Activated CD4-positive, alpha-beta memory T cell treated with anti-CD3 and anti-CD28 coated beads, Interleukin-2, amount 10 ng/mL, durations not matched to agents 7 days and 5 days (primary cell): ENCODE data around the gene CORO2A. TPM values are rescaled to one million over a fixed set of nuclear protein-coding genes. Genes with fewer than 3 reads are reported as not detected.

ENCODE experiments used
- CTCF ChIA-PET: fragments of 350-600 bp; sonication (Branson Sonifier 250); formaldehyde crosslinking; loops from one replicate; lab custom pipeline; 2021; ENCODE audit warnings: antibody characterized with exemption, inconsistent platforms; lab: Charles Lee
- POLR2A ChIA-PET: fragments of 350-600 bp; sonication (Branson Sonifier 250); formaldehyde crosslinking; loops from one replicate; lab custom pipeline; 2021; ENCODE audit warnings: antibody characterized with exemption; lab: Charles Lee
- DNase-seq: peaks from one replicate; pipeline ENCODE4 v3.0.0-alpha.2; 2020
- H3K27ac Mint-ChIP-seq: one replicate; pipeline ENCODE4 v1.8.0; 2021; ENCODE audit warnings: mild to moderate bottlenecking, mixed read lengths
- H3K27me3 Mint-ChIP-seq: one replicate; pipeline ENCODE4 v1.8.0; 2021; ENCODE audit warnings: mixed read lengths
- H3K36me3 Mint-ChIP-seq: one replicate; pipeline ENCODE4 v1.8.0; 2021; ENCODE audit warnings: low read depth, mixed read lengths
- H3K4me1 Mint-ChIP-seq: one replicate; pipeline ENCODE4 v1.8.0; 2021; ENCODE audit warnings: mixed read lengths
- H3K4me3 Mint-ChIP-seq: one replicate; pipeline ENCODE4 v1.8.0; 2021; ENCODE audit warnings: mild to moderate bottlenecking, mixed read lengths
- H3K9me3 Mint-ChIP-seq: one replicate; pipeline ENCODE4 v1.8.0; 2021; ENCODE audit warnings: mixed read lengths
- total RNA-seq, 2 experiments: library from RNA; stranded (reverse); gene quantifications; one replicate each; pipeline ENCODE4 v1.2.3, GENCODE V29; 2021

The CORO2A gene
- total RNA-seq, result 1 to 10 TPM; 7.8 to 8.2 TPM

- Mint-ChIP-seq H3K27ac (peak within 1 kb of the TSS; percentile 18), H3K4me1 (peaks cover 11% of the 10 kb centered on the region), H3K4me3 (peak within 1 kb of the TSS; percentile 80), H3K27me3 (no peaks in the 10 kb centered on the region), H3K36me3 (no peaks in the 10 kb centered on the region), H3K9me3 (no peaks in the 10 kb centered on the region)
- peak; percentile 71 for DNase-seq
- CTCF ChIA-PET, result interaction anchor here (0.7 to 2.4 kb wide), 12 partner anchors 9 to 119 kb away, joined by 3 to 12 read pairs (median 4); partner anchors contain the start of gene TBC1D2
- POLR2A ChIA-PET, result interaction anchor here (0.6 to 4.1 kb wide), 13 partner anchors 11 to 210 kb away, joined by 3 to 41 read pairs (median 4); partner anchors contain the start of genes ANP32B, NANS, TBC1D2 and TRIM14
Measured at GRCh38 chr9:98192503-98193335, at the start of gene CORO2A. CORO2A (minus strand) TSS chr9:98192637; CDS start chr9:98157660, 34,977 bp downstream.

DNA sequence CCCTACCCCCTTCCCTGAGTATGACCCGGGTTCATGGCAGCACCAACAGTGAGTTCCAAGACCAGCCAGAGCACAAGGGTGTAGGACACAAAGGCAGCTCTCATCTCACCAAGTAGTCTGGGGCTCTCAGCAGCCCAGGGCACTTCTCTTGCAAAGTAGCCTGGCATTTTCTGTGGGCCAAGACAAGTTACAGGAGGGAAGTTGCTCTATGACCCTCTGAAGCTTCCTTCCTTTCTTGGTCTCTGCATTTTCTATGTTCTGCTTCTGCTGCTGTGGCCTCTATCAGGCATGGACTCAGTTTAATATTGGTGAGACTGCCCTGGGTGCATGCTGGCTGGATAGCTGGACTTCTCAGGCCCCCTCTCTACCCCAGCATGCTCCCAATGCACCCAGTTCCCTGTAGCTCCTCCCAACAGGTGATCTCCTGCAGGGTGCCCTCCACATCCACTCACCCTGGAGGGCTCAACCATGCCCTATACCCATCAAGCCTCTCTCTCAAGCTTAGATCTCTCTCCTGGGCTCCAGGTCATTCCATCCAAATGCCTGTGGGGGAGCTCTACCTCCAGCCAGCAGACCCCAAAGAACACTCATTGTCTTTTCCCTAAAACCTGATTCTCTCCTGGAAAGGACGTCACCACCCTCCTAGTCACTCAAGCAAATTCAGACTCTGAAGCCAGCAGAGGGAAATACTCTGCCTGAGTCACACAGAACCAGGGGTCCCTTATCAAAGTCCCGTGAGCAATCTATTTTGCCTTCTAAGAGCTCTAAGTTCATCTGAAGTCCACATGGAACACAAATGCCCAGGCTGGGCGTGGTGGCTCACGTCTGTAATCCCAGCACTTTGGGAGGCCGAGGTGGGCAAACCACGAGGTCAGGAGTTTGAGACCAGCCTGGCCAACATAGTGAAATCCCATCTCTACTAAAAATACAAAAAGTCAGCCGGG, 49.2 kb upstream of the CORO2A start:
- no peak overlapping the region for H3K4me3 Mint-ChIP-seq
- ChIA-PET POLR2A (interaction anchor here (2.3 kb wide), 1 partner anchor 14 kb away, joined by 12 read pairs; the partner anchor contains the start of gene TBC1D2), CTCF (interaction anchor here (0.7 kb wide), 1 partner anchor 23 kb away, joined by 3 read pairs; no protein-coding TSS in a partner anchor)
- peaks cover 9% of the 10 kb centered on the region for H3K36me3 Mint-ChIP-seq
- no peaks in the 10 kb centered on the region for H3K27me3 Mint-ChIP-seq
- H3K9me3 Mint-ChIP-seq, result no peaks in the 10 kb centered on the region
- H3K27ac Mint-ChIP-seq, result no peak overlapping the region
- H3K4me1 Mint-ChIP-seq, result peaks cover 8% of the 10 kb centered on the region
- DNase-seq, result no peak

DNA sequence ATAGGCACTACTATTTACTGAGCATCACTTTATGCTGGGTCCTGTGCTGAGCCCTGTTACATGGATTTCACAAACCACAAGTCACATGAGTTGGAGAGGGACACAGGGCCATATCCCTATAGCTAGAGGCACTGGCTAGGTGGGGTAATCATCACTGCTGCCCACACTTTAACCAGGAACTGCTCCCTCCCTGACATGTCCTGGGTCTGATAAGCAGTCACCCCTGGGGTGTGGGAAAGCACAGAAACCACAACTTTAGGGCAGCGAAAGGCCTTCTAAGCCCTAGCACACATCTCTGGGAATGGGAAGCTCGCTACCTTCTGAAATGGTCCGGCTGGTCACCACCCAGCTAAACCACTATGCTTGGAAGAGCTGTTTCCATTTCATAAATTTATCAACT, 48.0 kb upstream of the CORO2A start:
- H3K4me1 Mint-ChIP-seq, result no peaks in the 10 kb centered on the region
- DNase-seq, result no peak
- CTCF ChIA-PET, result interaction anchor here (0.7 kb wide), 1 partner anchor 24 kb away, joined by 3 read pairs; no protein-coding TSS in a partner anchor
- H3K27ac Mint-ChIP-seq, result no peak overlapping the region
- no peaks in the 10 kb centered on the region for H3K9me3 Mint-ChIP-seq
- H3K4me3 Mint-ChIP-seq, result no peak overlapping the region
- peaks cover 9% of the 10 kb centered on the region for H3K36me3 Mint-ChIP-seq
- POLR2A ChIA-PET, result interaction anchor here (2.3 kb wide), 1 partner anchor 15 kb away, joined by 12 read pairs; the partner anchor contains the start of gene TBC1D2
- H3K27me3 Mint-ChIP-seq, result no peaks in the 10 kb centered on the region

DNA sequence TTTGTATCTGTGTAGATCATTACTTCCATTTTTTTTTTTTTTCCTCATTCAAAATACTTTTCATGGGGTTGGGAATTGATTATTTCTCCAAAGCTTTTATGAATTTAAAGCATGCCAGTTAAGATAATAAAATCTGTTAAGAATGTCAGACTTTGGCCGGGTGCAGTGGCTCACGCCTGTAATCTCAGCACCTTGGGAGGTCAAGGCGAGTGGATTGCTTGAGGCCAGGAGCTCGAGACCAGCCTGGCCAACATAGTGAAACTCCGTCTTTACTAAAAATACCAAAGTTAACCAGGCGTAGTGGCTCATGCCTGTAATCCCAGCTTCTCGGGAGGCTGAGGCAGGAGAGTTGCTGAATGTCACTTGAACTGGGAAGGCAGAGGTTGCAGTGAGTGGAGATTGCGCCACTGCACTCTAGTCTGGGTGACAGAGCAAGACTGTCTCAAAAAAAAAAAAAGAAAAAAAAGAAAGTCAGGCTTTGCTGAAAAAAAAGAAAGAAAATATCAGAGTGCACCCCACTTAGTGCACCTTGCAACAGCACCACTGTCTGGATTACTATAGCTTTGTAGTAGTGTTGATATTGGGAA, 44.6 kb upstream of the CORO2A start:
- no peak overlapping the region for H3K27ac Mint-ChIP-seq
- POLR2A ChIA-PET, result interaction anchor here (3.1 kb wide), 1 partner anchor 19 kb away, joined by 8 read pairs; the partner anchor contains the start of gene TBC1D2
- H3K4me1 Mint-ChIP-seq, result peaks cover 2% of the 10 kb centered on the region
- H3K36me3 Mint-ChIP-seq, result peaks cover 12% of the 10 kb centered on the region
- CTCF ChIA-PET, result no interaction called here
- no peak overlapping the region for H3K4me3 Mint-ChIP-seq
- no peaks in the 10 kb centered on the region for H3K27me3 Mint-ChIP-seq
- H3K9me3 Mint-ChIP-seq, result no peaks in the 10 kb centered on the region
- DNase-seq, result no peak

DNA sequence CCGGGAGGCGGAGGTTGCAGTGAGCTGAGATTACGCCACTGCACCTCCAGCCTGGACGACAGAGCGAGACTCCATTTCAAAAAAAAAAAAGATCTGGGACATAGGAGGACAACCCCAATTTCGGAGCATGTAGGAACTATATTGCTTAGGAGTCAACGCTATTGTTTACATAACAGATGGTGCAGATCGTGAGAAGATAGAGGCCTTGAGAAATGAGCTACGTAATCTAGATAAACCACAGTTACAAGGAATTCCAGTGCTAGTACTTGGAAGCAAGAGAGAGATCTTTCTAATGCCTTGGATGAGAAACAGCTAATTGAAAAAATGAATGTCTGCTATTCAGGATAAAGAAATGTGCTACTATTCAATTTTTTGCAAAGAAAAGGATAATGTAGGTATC, 42.7 kb upstream of the CORO2A start:
- Mint-ChIP-seq H3K9me3 (no peaks in the 10 kb centered on the region), H3K4me1 (peaks cover 2% of the 10 kb centered on the region), H3K36me3 (peaks cover 19% of the 10 kb centered on the region), H3K27me3 (no peaks in the 10 kb centered on the region), H3K4me3 (no peak overlapping the region), H3K27ac (no peak overlapping the region)
- POLR2A ChIA-PET, result interaction anchor here (1.3 to 3.1 kb wide), 2 partner anchors 14 to 20 kb away, joined by 3 to 8 read pairs; partner anchors contain the start of gene TBC1D2
- no peak for DNase-seq
- CTCF ChIA-PET, result interaction anchor here (0.8 to 1.8 kb wide), 4 partner anchors 11 to 166 kb away, joined by 3 to 6 read pairs (median 3); no protein-coding TSS in a partner anchor

DNA sequence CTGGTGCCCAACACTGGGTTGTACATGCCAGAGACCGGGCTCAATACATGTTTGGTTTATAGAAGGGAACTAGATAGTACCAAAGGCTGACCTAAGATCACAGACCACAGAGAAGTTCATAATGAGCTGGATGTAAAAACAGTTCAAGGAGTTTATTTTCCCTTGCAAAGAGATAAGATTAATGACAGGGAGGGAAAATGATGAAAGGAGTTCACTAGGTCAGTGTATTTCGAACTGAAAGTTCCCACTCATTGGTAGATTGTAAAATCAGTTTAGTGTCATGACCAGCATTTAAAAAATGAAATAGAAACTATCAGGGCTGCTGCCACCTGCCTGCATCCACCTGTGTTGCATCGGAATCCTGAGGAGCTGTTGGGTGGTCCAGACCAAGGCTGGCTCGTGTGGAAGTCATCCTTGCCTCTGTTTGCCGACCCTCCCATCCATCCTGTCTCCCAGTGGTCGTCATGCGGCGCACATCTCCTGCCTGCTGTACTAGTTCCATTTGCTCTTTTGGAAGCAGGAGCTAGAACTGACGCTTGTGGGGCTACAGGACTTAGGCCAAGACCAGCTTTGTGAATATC, 41.9 kb upstream of the CORO2A start:
- Mint-ChIP-seq H3K27me3 (no peaks in the 10 kb centered on the region), H3K27ac (no peak overlapping the region), H3K4me1 (peaks cover 2% of the 10 kb centered on the region), H3K36me3 (peaks cover 18% of the 10 kb centered on the region), H3K4me3 (no peak overlapping the region), H3K9me3 (no peaks in the 10 kb centered on the region)
- DNase-seq, result no peak
- ChIA-PET CTCF (interaction anchor here (1.0 to 1.8 kb wide), 4 partner anchors 11 to 166 kb away, joined by 3 to 6 read pairs (median 3); no protein-coding TSS in a partner anchor), POLR2A (interaction anchor here (1.6 to 3.1 kb wide), 2 partner anchors 21 to 116 kb away, joined by 4 to 8 read pairs; partner anchors contain the start of genes TBC1D2 and TRIM14)

GRCh38 chr9:98232926-98233325, 40.5 kb upstream of the CORO2A start:
- no peak overlapping the region for H3K27ac Mint-ChIP-seq
- H3K9me3 Mint-ChIP-seq, result no peaks in the 10 kb centered on the region
- H3K27me3 Mint-ChIP-seq, result no peaks in the 10 kb centered on the region
- ChIA-PET POLR2A (interaction anchor here (1.6 kb wide), 1 partner anchor 114 kb away, joined by 4 read pairs; the partner anchor contains the start of gene TRIM14), CTCF (no interaction called here)
- no peak for DNase-seq
- no peak overlapping the region for H3K4me3 Mint-ChIP-seq
- peaks cover 21% of the 10 kb centered on the region for H3K36me3 Mint-ChIP-seq
- peaks cover 2% of the 10 kb centered on the region for H3K4me1 Mint-ChIP-seq

DNA sequence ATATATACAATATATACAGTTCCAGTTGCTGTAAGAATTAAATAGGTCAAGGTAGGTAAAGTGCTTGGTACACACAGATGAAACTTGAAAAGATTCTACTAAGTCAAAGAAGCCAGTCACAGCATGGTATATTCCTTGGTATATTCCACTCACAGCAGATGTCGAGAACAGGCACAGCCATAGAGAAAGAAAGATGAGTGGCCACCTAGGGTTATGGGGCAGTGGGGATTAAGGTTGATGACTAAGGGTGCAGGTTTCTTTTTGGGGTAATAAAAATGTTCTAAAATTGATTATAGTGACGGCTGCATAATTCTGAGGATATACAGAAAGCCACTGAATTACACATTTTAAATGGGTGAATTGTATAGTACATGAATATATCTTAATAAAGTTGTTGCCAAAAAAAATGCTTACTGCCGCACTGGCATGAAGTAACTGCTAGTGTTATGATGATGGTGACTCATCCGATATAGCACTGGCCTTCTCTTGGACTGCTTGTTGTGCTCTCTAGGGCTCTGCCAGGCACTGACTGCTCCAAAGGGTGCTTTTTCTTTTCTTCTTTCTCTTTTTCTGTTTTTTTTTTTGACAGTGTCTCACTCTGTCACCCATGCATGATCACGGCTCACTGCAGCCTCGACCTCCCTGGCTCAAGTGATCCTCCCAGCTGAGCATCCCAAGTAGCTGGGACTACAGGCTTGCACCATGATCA, 39.5 kb upstream of the CORO2A start:
- H3K9me3 Mint-ChIP-seq, result no peaks in the 10 kb centered on the region
- H3K27me3 Mint-ChIP-seq, result no peaks in the 10 kb centered on the region
- H3K4me3 Mint-ChIP-seq, result no peak overlapping the region
- no peak for DNase-seq
- H3K27ac Mint-ChIP-seq, result no peak overlapping the region
- peaks cover 22% of the 10 kb centered on the region for H3K36me3 Mint-ChIP-seq
- peaks cover 2% of the 10 kb centered on the region for H3K4me1 Mint-ChIP-seq
- CTCF ChIA-PET, result interaction anchor here (2.2 kb wide), 1 partner anchor 84 kb away, joined by 5 read pairs; no protein-coding TSS in a partner anchor
- POLR2A ChIA-PET, result no interaction called here

DNA sequence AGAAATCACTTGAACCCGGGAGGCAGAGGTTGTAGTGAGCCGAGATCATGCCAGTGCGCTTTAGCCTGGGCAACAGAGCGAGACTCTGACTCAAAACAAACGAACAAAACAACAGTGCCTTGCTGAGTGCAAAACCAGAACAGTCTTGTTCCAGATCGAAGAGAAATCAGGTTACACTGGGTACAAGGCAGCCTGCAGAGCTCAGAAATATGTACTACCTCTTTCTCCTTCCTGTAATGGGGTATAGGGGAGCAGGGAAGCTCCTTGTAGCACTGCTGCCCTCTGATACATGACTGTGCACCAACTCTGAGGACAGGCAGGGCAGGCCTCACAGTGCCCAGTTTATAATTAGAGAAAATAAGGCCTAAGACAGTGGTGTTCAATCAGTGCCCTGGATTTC, 38.4 kb upstream of the CORO2A start:
- Mint-ChIP-seq H3K9me3 (no peaks in the 10 kb centered on the region), H3K4me3 (no peak overlapping the region), H3K36me3 (peaks cover 26% of the 10 kb centered on the region), H3K27me3 (no peaks in the 10 kb centered on the region), H3K4me1 (peaks cover 2% of the 10 kb centered on the region), H3K27ac (no peak overlapping the region)
- DNase-seq, result no peak
- ChIA-PET POLR2A (interaction anchor here (2.2 kb wide), 1 partner anchor 25 kb away, joined by 7 read pairs; the partner anchor contains the start of gene TBC1D2), CTCF (interaction anchor here (2.2 kb wide), 1 partner anchor 85 kb away, joined by 5 read pairs; no protein-coding TSS in a partner anchor)

GRCh38 chr9:98230304-98230703, 37.9 kb upstream of the CORO2A start:
- Mint-ChIP-seq H3K9me3 (no peaks in the 10 kb centered on the region), H3K4me1 (peaks cover 2% of the 10 kb centered on the region), H3K27me3 (no peaks in the 10 kb centered on the region), H3K4me3 (no peak overlapping the region), H3K27ac (no peak overlapping the region), H3K36me3 (peaks cover 26% of the 10 kb centered on the region)
- DNase-seq, result no peak
- CTCF ChIA-PET, result interaction anchor here (2.2 kb wide), 1 partner anchor 86 kb away, joined by 5 read pairs; no protein-coding TSS in a partner anchor
- POLR2A ChIA-PET, result interaction anchor here (2.2 kb wide), 1 partner anchor 26 kb away, joined by 7 read pairs; the partner anchor contains the start of gene TBC1D2

DNA sequence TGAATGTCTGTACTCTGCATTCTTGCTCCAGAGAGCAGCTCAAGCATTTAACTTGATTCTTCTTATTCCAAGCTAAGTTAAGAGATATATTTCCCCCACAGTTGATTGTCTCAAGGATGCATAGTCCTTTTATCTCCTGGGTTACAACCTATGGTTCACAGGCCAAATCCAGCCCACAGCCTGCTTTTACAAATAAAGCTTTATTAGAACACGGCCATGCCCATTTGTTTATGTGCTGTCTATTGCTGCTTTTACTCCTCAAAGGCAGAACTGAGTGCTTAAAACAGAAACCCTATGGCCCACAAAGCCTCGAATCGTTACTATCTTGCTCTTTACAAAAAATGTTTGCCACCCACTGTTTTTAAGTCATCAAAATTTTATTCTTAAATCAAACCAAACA, 37.2 kb upstream of the CORO2A start:
- no peak for DNase-seq
- POLR2A ChIA-PET, result interaction anchor here (2.2 kb wide), 1 partner anchor 26 kb away, joined by 7 read pairs; the partner anchor contains the start of gene TBC1D2
- H3K27ac Mint-ChIP-seq, result no peak overlapping the region
- no peaks in the 10 kb centered on the region for H3K9me3 Mint-ChIP-seq
- no peaks in the 10 kb centered on the region for H3K27me3 Mint-ChIP-seq
- CTCF ChIA-PET, result interaction anchor here (2.2 kb wide), 1 partner anchor 86 kb away, joined by 5 read pairs; no protein-coding TSS in a partner anchor
- peaks cover 26% of the 10 kb centered on the region for H3K36me3 Mint-ChIP-seq
- H3K4me3 Mint-ChIP-seq, result no peak overlapping the region
- H3K4me1 Mint-ChIP-seq, result no peaks in the 10 kb centered on the region
